ENCODE results near the gene ACTG2. TPM values are rescaled to one million over a fixed set of nuclear protein-coding genes. Genes with fewer than 3 reads are reported as not detected.

Gene ACTG2
- total RNA-seq, 1 donor from 2014 or later = 0.19 TPM

- peaks cover 29% of the 10 kb centered on the region for H3K36me3 Mint-ChIP-seq (ENCODE audit: insufficient read depth)
- no peak overlapping the region for H3K4me3 Mint-ChIP-seq (ENCODE audit: low read depth)
- peaks cover 5% of the 10 kb centered on the region for H3K4me1 Mint-ChIP-seq (ENCODE audit: low read depth)
- H3K9me3 Mint-ChIP-seq (ENCODE audit: low read depth) = no peaks in the 10 kb centered on the region
- H3K27ac Mint-ChIP-seq = no peak overlapping the region
- TF ChIP-seq, protein P1, sequence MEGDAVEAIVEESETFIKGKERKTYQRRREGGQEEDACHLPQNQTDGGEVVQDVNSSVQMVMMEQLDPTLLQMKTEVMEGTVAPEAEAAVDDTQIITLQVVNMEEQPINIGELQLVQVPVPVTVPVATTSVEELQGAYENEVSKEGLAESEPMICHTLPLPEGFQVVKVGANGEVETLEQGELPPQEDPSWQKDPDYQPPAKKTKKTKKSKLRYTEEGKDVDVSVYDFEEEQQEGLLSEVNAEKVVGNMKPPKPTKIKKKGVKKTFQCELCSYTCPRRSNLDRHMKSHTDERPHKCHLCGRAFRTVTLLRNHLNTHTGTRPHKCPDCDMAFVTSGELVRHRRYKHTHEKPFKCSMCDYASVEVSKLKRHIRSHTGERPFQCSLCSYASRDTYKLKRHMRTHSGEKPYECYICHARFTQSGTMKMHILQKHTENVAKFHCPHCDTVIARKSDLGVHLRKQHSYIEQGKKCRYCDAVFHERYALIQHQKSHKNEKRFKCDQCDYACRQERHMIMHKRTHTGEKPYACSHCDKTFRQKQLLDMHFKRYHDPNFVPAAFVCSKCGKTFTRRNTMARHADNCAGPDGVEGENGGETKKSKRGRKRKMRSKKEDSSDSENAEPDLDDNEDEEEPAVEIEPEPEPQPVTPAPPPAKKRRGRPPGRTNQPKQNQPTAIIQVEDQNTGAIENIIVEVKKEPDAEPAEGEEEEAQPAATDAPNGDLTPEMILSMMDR (IDR thresholded peaks at IDR 0.05; ENCODE audit: unreplicated experiment) = no peak
- no peak for DNase-seq (ENCODE audit: low spot score, unreplicated experiment)
- no peaks in the 10 kb centered on the region for H3K27me3 Mint-ChIP-seq
Measured at GRCh38 chr2:73947412-73948018, 54.7 kb downstream of the ACTG2 start.

DNA sequence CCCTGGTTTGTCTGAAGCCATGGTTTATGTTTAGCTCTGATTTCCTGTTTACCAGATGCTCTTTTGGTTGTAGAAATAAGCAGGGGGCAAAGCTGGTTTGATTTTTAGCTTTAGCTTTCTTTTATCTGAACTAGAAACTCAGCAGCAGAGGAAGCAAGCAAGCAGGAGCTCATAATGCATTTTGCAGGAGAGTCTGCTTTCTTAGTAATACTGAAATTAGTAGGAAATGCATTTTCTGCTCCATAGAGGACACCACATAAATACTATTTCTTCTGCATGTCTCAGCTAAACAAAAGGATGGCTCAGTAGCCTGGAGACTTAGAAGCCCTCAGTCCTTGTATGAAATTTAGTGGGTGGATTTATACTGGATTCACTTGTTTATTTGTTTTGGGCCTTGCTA lies 57.0 kb downstream of the ACTG2 start:
- no peak for DNase-seq (ENCODE audit: low spot score, unreplicated experiment)
- TF ChIP-seq, protein P1 (IDR thresholded peaks at IDR 0.05; ENCODE audit: unreplicated experiment) = no peak
- Mint-ChIP-seq H3K36me3 (ENCODE audit: insufficient read depth) (peaks cover 34% of the 10 kb centered on the region), H3K9me3 (ENCODE audit: low read depth) (no peaks in the 10 kb centered on the region), H3K4me1 (ENCODE audit: low read depth) (peaks cover 5% of the 10 kb centered on the region), H3K27me3 (no peaks in the 10 kb centered on the region), H3K4me3 (ENCODE audit: low read depth) (no peak overlapping the region), H3K27ac (no peak overlapping the region)

DNA sequence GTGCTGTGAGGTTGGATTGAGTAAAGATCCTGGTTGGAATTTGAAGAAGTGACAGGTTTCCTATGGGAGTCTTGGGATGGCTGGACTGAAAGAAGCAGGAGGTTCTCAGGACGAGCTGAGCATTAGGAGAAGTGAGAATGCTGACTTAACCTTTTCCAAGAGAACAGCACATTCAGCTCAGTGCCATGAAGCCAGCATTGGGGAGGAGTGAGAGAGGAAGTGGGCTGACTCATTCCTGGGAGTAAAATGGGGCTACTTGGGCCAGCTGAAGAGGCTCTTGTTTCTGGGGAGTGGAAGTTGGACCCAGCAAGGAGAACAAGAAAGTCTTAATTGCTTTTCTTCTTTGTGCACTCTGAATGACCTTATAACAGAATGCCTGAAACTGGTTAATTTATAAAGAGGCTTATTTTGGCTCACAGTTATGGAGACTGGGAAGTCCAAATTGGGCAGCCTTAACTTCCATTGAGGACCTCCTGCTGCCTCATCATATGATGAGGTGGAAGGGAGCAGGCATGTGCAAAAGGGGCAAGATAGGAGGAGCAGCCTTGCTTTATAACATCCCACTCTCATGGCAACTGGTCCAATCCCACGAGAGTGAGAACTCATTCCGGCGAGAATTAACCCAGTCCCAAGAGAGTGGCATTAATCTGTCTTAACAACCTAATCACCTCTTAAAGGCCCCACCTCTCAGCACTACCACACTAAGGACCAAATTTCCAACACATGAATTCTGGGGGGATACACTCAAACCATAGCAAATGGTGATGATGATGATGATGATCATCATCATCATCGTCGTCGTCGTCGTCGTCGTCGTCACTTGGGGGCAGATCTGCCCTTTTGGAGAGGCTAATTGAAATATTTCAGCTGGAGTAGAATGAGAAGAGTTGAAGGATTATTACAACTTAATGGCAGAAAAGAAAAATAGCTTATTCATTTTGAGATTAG lies 60.0 kb downstream of the ACTG2 start:
- Mint-ChIP-seq H3K4me1 (ENCODE audit: low read depth) (peaks cover 5% of the 10 kb centered on the region), H3K9me3 (ENCODE audit: low read depth) (no peaks in the 10 kb centered on the region), H3K27ac (no peak overlapping the region), H3K4me3 (ENCODE audit: low read depth) (no peak overlapping the region), H3K27me3 (no peaks in the 10 kb centered on the region), H3K36me3 (ENCODE audit: insufficient read depth) (peaks cover 39% of the 10 kb centered on the region)
- DNase-seq (ENCODE audit: low spot score, unreplicated experiment) = no peak
- TF ChIP-seq, protein P1 (IDR thresholded peaks at IDR 0.05; ENCODE audit: unreplicated experiment) = no peak

DNA sequence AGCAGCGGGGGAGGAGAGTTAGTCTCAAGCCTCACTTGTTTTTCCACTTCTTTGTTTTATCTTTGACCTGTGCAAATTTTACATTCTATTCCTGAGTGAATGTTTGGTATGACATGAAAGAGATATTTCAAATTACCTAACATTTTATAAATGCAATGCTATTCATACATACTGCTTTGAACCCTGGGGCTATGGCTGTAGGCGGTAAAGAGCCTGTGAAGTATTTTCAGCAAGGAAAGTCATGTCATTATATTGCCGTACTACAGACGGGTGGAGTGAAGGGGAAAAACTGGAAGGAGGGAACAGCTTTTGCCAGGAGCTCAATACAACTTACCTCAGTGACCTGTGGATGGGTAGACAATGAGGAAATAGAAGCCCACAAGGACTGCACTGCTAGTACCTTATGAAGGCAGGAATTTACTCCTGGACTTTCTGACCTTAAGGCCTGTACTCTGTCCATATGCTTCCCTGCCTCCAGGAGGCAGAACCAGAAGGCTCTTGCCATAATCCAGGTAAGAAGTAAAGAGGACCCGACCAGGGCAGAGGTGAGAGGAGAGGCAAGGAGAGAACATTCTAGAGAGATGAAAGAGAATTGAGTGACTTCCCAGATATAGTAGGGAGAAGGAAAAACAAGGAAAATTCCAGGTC lies 63.5 kb downstream of the ACTG2 start:
- no peaks in the 10 kb centered on the region for H3K4me1 Mint-ChIP-seq (ENCODE audit: low read depth)
- no peak overlapping the region for H3K27ac Mint-ChIP-seq
- DNase-seq (ENCODE audit: low spot score, unreplicated experiment) = no peak
- peaks cover 35% of the 10 kb centered on the region for H3K36me3 Mint-ChIP-seq (ENCODE audit: insufficient read depth)
- H3K4me3 Mint-ChIP-seq (ENCODE audit: low read depth) = no peak overlapping the region
- no peaks in the 10 kb centered on the region for H3K9me3 Mint-ChIP-seq (ENCODE audit: low read depth)
- no peaks in the 10 kb centered on the region for H3K27me3 Mint-ChIP-seq
- TF ChIP-seq, protein P1 (IDR thresholded peaks at IDR 0.05; ENCODE audit: unreplicated experiment) = no peak

DNA sequence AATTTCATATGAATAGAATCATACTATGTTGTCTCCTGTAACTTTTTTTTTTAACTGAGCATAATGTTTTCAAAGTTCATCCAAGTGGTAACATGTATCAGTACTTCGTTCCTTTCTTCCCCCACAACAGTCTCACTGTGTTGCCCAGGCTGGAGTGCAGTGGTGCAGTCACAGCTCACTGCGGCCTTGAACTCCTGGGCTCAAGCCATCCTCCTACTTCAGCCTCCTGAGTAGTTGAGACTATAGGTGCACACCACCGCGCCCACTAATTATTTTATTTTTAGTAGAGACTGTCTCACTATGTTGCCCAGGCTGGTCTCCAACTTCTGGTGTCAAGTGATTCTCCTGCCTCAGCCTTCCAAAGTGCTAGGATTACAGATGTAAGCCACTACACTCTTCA lies 68.5 kb downstream of the ACTG2 start:
- Mint-ChIP-seq H3K4me3 (ENCODE audit: low read depth) (no peak overlapping the region), H3K9me3 (ENCODE audit: low read depth) (peaks cover 7% of the 10 kb centered on the region), H3K36me3 (ENCODE audit: insufficient read depth) (peaks cover 23% of the 10 kb centered on the region), H3K4me1 (ENCODE audit: low read depth) (no peaks in the 10 kb centered on the region), H3K27me3 (no peaks in the 10 kb centered on the region), H3K27ac (no peak overlapping the region)
- no peak for DNase-seq (ENCODE audit: low spot score, unreplicated experiment)
- TF ChIP-seq, protein P1 (IDR thresholded peaks at IDR 0.05; ENCODE audit: unreplicated experiment) = no peak
